WERI-Rb-1 (cell line): Measurements from ENCODE around the gene CNPY4.
"Not testable (repeated sequence)": the region's sequence is repeated elsewhere in the genome, so short reads cannot be mapped to it uniquely, and the experiment has no call there.

Experiments
- DNase-seq: peaks from one replicate; pipeline ENCODE4 v3.0.0-alpha.2; 2020
- H3K27ac ChIP-seq: fragments of 250-450 bp; sonication (Bioruptor Pico); 2 replicates; pipeline ENCODE4 v1.5.1; 2020; ENCODE audit warnings: mild to moderate bottlenecking, moderate library complexity
- H3K27me3 ChIP-seq: fragments of 250-450 bp; sonication (Bioruptor Pico); 2 replicates; pipeline ENCODE4 v1.5.1; 2021; ENCODE audit warnings: mild to moderate bottlenecking, low read depth, moderate library complexity; ENCODE audit not compliant: insufficient read depth, severe bottlenecking
- H3K36me3 ChIP-seq: fragments of 250-450 bp; sonication (Bioruptor Pico); 2 replicates; pipeline ENCODE4 v1.5.1; 2020; ENCODE audit warnings: mild to moderate bottlenecking, moderate library complexity
- H3K4me3 ChIP-seq: 2 replicates; pipeline ENCODE4 v1.5.1; 2011; ENCODE audit warnings: low read depth, mild to moderate bottlenecking, control low read depth, low read length
- H3K9me3 ChIP-seq: fragments of 250-450 bp; sonication (Bioruptor Pico); 2 replicates; pipeline ENCODE4 v1.5.1; 2021; ENCODE audit warnings: mild to moderate bottlenecking, moderate library complexity; ENCODE audit not compliant: severe bottlenecking
- TF ChIP-seq, protein P1 (sequence below): IDR thresholded peaks from 2 replicates; pipeline ENCODE4 v1.5.1; 2011; ENCODE audit warnings: low read depth, mild to moderate bottlenecking, control low read depth, inconsistent platforms, low read length

CNPY4 gene

DNA sequence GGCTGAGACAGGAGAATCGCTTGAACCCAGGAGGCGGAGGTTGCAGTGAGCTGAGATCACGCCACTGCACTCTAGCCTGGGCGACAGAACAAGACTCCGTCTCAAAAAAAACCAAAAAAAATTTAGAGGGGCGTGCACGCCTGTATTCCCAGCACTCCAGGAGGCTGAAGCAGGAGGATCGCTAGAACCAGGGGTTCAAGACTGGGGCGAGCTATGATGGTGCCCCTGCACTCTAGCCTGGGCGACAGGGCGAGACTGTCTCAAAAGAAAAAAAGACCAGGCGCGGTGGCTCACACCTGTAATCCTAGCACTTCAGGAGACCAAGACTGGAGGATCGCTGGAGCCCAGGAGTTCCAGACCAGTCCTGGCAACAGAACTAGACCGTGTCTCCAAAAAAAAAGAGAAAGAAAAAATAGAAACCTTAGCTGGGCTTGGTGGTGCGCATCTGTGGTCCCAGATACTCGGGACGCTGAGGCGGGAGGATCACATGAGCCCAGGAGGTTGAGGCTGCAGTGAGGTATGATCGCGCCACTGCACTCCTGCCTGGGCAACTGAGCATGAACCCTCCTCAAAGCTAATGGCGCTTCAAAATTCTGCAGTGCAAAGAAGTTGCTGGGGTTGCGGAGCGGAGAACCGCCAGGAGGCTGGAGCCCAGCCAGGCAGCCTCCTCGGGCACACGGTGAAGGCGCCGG is 7.0 kb downstream of the CNPY4 start:
- DNase-seq, result no peak
- H3K36me3 ChIP-seq, result peaks cover 8% of the 10 kb centered on the region; the same call in 1 of the 2 replicates

GRCh38 chr7:100126931-100127865 is 7.8 kb downstream of the CNPY4 start, which contains the start of gene MBLAC1:
Gene MBLAC1, plus strand, starts transcription at chr7:100126967. Its CDS starts 429 bp downstream, at chr7:100127396.
- TF ChIP-seq, protein P1, sequence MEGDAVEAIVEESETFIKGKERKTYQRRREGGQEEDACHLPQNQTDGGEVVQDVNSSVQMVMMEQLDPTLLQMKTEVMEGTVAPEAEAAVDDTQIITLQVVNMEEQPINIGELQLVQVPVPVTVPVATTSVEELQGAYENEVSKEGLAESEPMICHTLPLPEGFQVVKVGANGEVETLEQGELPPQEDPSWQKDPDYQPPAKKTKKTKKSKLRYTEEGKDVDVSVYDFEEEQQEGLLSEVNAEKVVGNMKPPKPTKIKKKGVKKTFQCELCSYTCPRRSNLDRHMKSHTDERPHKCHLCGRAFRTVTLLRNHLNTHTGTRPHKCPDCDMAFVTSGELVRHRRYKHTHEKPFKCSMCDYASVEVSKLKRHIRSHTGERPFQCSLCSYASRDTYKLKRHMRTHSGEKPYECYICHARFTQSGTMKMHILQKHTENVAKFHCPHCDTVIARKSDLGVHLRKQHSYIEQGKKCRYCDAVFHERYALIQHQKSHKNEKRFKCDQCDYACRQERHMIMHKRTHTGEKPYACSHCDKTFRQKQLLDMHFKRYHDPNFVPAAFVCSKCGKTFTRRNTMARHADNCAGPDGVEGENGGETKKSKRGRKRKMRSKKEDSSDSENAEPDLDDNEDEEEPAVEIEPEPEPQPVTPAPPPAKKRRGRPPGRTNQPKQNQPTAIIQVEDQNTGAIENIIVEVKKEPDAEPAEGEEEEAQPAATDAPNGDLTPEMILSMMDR, result no peak
- Histone ChIP-seq H3K36me3 (peaks cover 8% of the 10 kb centered on the region; the same call in 1 of the 2 replicates), H3K4me3 (peak within 1 kb of the TSS; percentile 95)

More for the DNA sequence above, 7.0 kb downstream of the CNPY4 start:
- H3K27ac ChIP-seq, result peak overlapping the region; percentile 91
- no peaks in the 10 kb centered on the region for H3K27me3 ChIP-seq
- TF ChIP-seq, protein P1, result no peak
- H3K9me3 ChIP-seq, result no peaks in the 10 kb centered on the region
- H3K4me3 ChIP-seq, result peak overlapping the region; percentile 95

DNA sequence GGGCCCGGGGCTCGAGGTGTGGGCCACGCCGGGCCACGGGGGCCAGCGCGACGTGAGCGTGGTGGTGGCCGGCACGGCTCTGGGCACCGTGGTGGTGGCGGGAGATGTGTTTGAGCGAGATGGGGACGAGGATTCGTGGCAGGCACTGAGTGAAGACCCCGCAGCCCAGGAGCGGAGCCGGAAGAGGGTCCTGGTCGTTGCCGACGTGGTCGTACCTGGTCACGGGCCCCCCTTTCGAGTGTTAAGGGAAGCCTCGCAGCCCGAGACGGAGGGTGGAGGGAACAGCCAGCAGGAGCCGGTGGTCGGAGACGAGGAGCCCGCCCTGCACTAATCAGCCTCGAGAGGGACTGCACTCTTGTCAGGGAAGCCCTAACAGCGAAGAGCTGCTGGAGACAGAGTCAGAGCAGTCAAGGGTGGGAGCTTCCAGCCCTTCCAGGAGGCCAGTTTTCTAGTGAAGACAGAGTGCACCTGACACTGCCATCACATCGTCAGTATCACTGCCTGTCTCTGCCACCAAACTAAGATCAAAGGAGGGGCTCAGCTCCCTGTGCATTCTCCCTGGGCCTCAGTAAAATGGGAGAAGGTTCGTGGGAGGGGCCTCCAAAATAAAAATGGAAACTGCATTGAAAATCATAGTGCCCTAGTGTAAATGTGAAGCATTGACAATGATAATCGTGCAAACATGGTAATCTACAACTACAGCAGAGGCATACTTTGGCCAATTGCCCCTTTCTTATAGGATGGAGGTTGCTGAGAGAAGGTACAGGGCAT is 8.6 kb downstream of the CNPY4 start:
- peaks cover 8% of the 10 kb centered on the region; the same call in 1 of the 2 replicates for H3K36me3 ChIP-seq
- no peaks in the 10 kb centered on the region for H3K9me3 ChIP-seq
- H3K4me3 ChIP-seq, result peak overlapping the region; percentile 95
- no peaks in the 10 kb centered on the region for H3K27me3 ChIP-seq
- TF ChIP-seq, protein P1, result no peak
- peak overlapping the region; percentile 91 for H3K27ac ChIP-seq
- DNase-seq, result peak; percentile 32

More at GRCh38 chr7:100126931-100127865, 7.8 kb downstream of the CNPY4 start, which contains the start of gene MBLAC1:
- peak; percentile 92 for DNase-seq
- Histone ChIP-seq H3K27ac (peak within 1 kb of the TSS; percentile 91), H3K9me3 (no peaks in the 10 kb centered on the region), H3K27me3 (no peaks in the 10 kb centered on the region)

DNA sequence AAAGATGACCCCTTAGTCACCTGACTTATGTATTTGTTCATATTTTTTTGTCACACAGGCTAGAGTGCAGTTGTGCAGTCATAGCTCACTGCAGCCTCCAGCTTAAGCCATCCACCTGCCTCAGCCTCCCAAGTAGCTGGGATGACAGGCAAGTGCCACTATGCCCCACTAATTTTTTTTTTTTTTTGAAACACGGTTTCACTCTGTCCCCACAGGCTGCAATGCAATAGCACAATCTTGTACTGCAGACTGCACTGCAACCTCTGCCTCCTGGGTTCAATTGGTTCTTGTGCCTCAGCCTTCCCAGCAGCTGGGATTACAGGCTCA is 9.2 kb downstream of the CNPY4 start:
- Histone ChIP-seq H3K4me3 (no peak overlapping the region), H3K27ac (no peak overlapping the region), H3K36me3 (peaks cover 8% of the 10 kb centered on the region; the same call in 1 of the 2 replicates), H3K27me3 (no peaks in the 10 kb centered on the region), H3K9me3 (no peaks in the 10 kb centered on the region)
- TF ChIP-seq, protein P1, result no peak
- no peak for DNase-seq

GRCh38 chr7:100130220-100130607 is 10.8 kb downstream of the CNPY4 start:
- H3K9me3 ChIP-seq, DNase-seq, H3K27ac ChIP-seq, H3K36me3 ChIP-seq, H3K27me3 ChIP-seq, H3K4me3 ChIP-seq: not testable (repeated sequence)
